HepG2 (cell line): ENCODE data around the gene MMP24OS. TPM values are rescaled to one million over a fixed set of nuclear protein-coding genes. Genes with fewer than 3 reads are reported as not detected.

ENCODE experiments used
- CREB1 ChIP-seq, 2 experiments: fragments of 450-650 bp in 1 of 2; IDR thresholded peaks; 2 replicates each; pipeline ENCODE4 v1.6.1; 2016 to 2017; ENCODE audit warnings: control low read depth in 1 of 2, mild to moderate bottlenecking in 1 of 2, missing compliant biosample characterization in 1 of 2, missing genetic modification characterization in 1 of 2
- KLF16 ChIP-seq, 2 experiments: sonication (generic) in 1 of 2; formaldehyde crosslinking in 1 of 2; IDR thresholded peaks; 2 replicates each; pipeline versions ENCODE4 v1.6.1 to v1.8.0; 2016 to 2023; ENCODE audit warnings: missing genetic modification reagents in 2 of 2, missing compliant biosample characterization in 1 of 2
- MLLT10 ChIP-seq: sonication (generic); formaldehyde crosslinking; IDR thresholded peaks from 2 replicates; pipeline ENCODE4 v1.4.0; 2020; ENCODE audit warnings: missing genetic modification reagents
- NFYB ChIP-seq: sonication (generic); formaldehyde crosslinking; IDR thresholded peaks from 2 replicates; pipeline ENCODE4 v1.4.0; 2020; ENCODE audit warnings: missing genetic modification reagents
- SAFB2 ChIP-seq: sonication (generic); formaldehyde crosslinking; IDR thresholded peaks from 2 replicates; pipeline ENCODE4 v1.5.1; 2020; ENCODE audit warnings: missing genetic modification reagents, low read depth, mild to moderate bottlenecking, borderline replicate concordance
- SMAD3 ChIP-seq: sonication (generic); formaldehyde crosslinking; IDR thresholded peaks from 2 replicates; pipeline ENCODE4 v1.4.0; 2020; ENCODE audit warnings: missing genetic modification reagents
- SMARCE1 ChIP-seq: fragments of 450-650 bp; IDR thresholded peaks from 2 replicates; pipeline ENCODE4 v1.6.1; 2017; ENCODE audit warnings: borderline replicate concordance
- ZNF101 ChIP-seq: sonication (generic); formaldehyde crosslinking; IDR thresholded peaks from 2 replicates; pipeline ENCODE4 v1.4.0; 2020; ENCODE audit warnings: mild to moderate bottlenecking, low read depth, missing genetic modification reagents, borderline replicate concordance
- ZNF350 ChIP-seq: sonication (generic); formaldehyde crosslinking; IDR thresholded peaks from 2 replicates; pipeline ENCODE4 v1.4.0; 2020; ENCODE audit warnings: mild to moderate bottlenecking, low read depth, missing genetic modification reagents, borderline replicate concordance
- ZNF816 ChIP-seq: sonication (generic); formaldehyde crosslinking; IDR thresholded peaks from 2 replicates; pipeline ENCODE4 v1.8.0; 2022; ENCODE audit warnings: missing genetic modification reagents, mild to moderate bottlenecking, borderline replicate concordance
- polyA plus RNA-seq, 8 experiments: library from polyadenylated mRNA; depleted of rRNA in 3 of 8; stranded (reverse) in 7 of 8; unstranded in 1 of 8; fragments of >200 nt; fragmentation: Illumina TruSeq in 4 of 8; extraction: Trizol in 4 of 8; gene quantifications; 2 replicates each; pipeline versions ENCODE4 v1.2.1 to v1.2.3, GENCODE V29; 2011 to 2016; ENCODE audit warnings: low read depth in 4 of 8, missing spikeins in 1 of 8, mixed read lengths in 1 of 8; ENCODE audit not compliant: insufficient read depth in 1 of 8
- total RNA-seq, 5 experiments: library from RNA; depleted of rRNA; stranded (reverse); fragments of >200 nt; fragmentation: Illumina TruSeq; extraction: Trizol; gene quantifications; 2 replicates each; pipeline ENCODE4 v1.2.3, GENCODE V29; 2016; ENCODE audit warnings: low read depth in 1 of 5
- TF ChIP-seq, protein P1 (sequence below): sonication (generic); formaldehyde crosslinking; IDR thresholded peaks from 2 replicates; pipeline ENCODE4 v1.4.0; 2020; ENCODE audit warnings: missing genetic modification reagents, borderline replicate concordance
- TF ChIP-seq, protein P2 (sequence below): sonication (generic); formaldehyde crosslinking; IDR thresholded peaks from 2 replicates; pipeline ENCODE4 v1.4.0; 2020; ENCODE audit warnings: missing genetic modification reagents
- TF ChIP-seq, protein P3 (sequence below): sonication (generic); formaldehyde crosslinking; IDR thresholded peaks from 2 replicates; pipeline ENCODE4 v1.8.0; 2022; ENCODE audit warnings: mild to moderate bottlenecking, missing genetic modification reagents; ENCODE audit not compliant: insufficient replicate concordance
- TF ChIP-seq, protein P4 (sequence below): sonication (generic); formaldehyde crosslinking; IDR thresholded peaks from 2 replicates; pipeline ENCODE4 v1.9.0; 2021; ENCODE audit warnings: mild to moderate bottlenecking, missing genetic modification reagents

The MMP24OS gene
- total and polyA plus RNA-seq, 2 of the 13 experiments (the other 11 are each of a cell fraction or from before 2014, with no cell fraction given): 6.0 to 8.5 TPM

DNA sequence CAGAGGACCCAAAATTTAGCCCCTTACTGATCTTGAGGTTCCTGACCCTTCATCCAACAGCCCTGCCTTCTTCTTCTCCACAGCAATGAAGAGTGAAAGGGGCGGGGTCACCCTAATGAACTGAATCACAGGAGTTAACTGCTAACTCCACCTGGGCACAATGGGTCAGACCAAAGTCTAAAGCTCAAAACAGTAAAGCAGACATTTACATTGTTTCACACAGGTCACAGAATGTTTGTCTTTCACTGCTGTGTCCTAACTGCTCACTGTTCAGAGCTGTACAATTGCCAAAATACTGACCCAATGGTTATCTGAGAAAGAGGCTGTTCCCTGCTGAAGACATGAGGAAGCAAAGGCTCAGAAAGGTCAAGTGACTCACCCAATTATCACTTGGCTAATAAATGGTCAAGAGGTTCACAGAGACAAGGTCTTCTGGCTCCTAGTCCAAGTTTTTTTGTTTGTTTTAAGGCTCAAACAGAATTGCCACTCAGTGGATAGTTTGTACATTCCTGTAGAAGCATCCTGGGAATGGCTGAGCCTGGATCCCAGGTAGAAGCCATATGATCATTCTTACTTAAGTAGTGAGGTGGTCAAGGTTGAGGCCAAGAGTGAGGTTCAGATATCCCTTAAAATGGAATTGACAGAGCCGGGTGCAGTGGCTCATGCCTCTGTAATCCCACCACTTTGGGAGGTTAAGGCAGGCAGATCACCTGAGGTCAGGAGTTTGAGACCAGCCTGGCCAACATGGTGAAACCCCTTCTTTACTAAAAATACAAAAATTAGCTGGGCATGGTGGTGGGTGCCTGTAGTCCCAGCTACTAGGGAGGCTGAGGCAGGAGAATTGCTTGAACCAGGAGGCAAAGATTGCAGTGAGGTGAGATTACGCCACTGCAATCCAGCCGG, 49.4 kb upstream of the MMP24OS start (continued):
- TF ChIP-seq, protein P1, sequence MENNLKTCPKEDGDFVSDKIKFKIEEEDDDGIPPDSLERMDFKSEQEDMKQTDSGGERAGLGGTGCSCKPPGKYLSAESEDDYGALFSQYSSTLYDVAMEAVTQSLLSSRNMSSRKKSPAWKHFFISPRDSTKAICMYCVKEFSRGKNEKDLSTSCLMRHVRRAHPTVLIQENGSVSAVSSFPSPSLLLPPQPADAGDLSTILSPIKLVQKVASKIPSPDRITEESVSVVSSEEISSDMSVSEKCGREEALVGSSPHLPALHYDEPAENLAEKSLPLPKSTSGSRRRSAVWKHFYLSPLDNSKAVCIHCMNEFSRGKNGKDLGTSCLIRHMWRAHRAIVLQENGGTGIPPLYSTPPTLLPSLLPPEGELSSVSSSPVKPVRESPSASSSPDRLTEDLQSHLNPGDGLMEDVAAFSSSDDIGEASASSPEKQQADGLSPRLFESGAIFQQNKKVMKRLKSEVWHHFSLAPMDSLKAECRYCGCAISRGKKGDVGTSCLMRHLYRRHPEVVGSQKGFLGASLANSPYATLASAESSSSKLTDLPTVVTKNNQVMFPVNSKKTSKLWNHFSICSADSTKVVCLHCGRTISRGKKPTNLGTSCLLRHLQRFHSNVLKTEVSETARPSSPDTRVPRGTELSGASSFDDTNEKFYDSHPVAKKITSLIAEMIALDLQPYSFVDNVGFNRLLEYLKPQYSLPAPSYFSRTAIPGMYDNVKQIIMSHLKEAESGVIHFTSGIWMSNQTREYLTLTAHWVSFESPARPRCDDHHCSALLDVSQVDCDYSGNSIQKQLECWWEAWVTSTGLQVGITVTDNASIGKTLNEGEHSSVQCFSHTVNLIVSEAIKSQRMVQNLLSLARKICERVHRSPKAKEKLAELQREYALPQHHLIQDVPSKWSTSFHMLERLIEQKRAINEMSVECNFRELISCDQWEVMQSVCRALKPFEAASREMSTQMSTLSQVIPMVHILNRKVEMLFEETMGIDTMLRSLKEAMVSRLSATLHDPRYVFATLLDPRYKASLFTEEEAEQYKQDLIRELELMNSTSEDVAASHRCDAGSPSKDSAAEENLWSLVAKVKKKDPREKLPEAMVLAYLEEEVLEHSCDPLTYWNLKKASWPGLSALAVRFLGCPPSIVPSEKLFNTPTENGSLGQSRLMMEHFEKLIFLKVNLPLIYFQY (CRISPR knock-in tag): peak; percentile 98
- TF ChIP-seq CREB1 (IDR thresholded peaks at IDR 0.05): peak; percentile 66
- TF ChIP-seq CREB1 (CRISPR knock-in tag; IDR thresholded peaks at IDR 0.05): peak; percentile 92
- TF ChIP-seq, protein P2, sequence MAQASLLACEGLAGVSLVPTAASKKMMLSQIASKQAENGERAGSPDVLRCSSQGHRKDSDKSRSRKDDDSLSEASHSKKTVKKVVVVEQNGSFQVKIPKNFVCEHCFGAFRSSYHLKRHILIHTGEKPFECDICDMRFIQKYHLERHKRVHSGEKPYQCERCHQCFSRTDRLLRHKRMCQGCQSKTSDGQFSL (CRISPR knock-in tag): 0 out of 2 replicates have a peak, but pooled peaks have one; percentile 11
- peak in 1 of 2 experiments; percentile 97; a peak in 2 of 4 replicates for TF ChIP-seq KLF16 (CRISPR knock-in tag; IDR thresholded peaks at IDR 0.05)
- peak; percentile 10; the same call in 1 of the 2 replicates for TF ChIP-seq NFYB (CRISPR knock-in tag)
- TF ChIP-seq SMAD3: peak; percentile 95
- TF ChIP-seq SMARCE1: 0 out of 2 replicates have a peak, but pooled peaks have one; percentile 13
- TF ChIP-seq SAFB2: no peak
- TF ChIP-seq ZNF350 (CRISPR knock-in tag): peak; percentile 63
- TF ChIP-seq ZNF101 (CRISPR knock-in tag): no peak
- TF ChIP-seq, protein P3, sequence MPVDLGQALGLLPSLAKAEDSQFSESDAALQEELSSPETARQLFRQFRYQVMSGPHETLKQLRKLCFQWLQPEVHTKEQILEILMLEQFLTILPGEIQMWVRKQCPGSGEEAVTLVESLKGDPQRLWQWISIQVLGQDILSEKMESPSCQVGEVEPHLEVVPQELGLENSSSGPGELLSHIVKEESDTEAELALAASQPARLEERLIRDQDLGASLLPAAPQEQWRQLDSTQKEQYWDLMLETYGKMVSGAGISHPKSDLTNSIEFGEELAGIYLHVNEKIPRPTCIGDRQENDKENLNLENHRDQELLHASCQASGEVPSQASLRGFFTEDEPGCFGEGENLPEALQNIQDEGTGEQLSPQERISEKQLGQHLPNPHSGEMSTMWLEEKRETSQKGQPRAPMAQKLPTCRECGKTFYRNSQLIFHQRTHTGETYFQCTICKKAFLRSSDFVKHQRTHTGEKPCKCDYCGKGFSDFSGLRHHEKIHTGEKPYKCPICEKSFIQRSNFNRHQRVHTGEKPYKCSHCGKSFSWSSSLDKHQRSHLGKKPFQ (CRISPR knock-in tag): peak; percentile 53
- no peak for TF ChIP-seq MLLT10
- TF ChIP-seq, protein P4, sequence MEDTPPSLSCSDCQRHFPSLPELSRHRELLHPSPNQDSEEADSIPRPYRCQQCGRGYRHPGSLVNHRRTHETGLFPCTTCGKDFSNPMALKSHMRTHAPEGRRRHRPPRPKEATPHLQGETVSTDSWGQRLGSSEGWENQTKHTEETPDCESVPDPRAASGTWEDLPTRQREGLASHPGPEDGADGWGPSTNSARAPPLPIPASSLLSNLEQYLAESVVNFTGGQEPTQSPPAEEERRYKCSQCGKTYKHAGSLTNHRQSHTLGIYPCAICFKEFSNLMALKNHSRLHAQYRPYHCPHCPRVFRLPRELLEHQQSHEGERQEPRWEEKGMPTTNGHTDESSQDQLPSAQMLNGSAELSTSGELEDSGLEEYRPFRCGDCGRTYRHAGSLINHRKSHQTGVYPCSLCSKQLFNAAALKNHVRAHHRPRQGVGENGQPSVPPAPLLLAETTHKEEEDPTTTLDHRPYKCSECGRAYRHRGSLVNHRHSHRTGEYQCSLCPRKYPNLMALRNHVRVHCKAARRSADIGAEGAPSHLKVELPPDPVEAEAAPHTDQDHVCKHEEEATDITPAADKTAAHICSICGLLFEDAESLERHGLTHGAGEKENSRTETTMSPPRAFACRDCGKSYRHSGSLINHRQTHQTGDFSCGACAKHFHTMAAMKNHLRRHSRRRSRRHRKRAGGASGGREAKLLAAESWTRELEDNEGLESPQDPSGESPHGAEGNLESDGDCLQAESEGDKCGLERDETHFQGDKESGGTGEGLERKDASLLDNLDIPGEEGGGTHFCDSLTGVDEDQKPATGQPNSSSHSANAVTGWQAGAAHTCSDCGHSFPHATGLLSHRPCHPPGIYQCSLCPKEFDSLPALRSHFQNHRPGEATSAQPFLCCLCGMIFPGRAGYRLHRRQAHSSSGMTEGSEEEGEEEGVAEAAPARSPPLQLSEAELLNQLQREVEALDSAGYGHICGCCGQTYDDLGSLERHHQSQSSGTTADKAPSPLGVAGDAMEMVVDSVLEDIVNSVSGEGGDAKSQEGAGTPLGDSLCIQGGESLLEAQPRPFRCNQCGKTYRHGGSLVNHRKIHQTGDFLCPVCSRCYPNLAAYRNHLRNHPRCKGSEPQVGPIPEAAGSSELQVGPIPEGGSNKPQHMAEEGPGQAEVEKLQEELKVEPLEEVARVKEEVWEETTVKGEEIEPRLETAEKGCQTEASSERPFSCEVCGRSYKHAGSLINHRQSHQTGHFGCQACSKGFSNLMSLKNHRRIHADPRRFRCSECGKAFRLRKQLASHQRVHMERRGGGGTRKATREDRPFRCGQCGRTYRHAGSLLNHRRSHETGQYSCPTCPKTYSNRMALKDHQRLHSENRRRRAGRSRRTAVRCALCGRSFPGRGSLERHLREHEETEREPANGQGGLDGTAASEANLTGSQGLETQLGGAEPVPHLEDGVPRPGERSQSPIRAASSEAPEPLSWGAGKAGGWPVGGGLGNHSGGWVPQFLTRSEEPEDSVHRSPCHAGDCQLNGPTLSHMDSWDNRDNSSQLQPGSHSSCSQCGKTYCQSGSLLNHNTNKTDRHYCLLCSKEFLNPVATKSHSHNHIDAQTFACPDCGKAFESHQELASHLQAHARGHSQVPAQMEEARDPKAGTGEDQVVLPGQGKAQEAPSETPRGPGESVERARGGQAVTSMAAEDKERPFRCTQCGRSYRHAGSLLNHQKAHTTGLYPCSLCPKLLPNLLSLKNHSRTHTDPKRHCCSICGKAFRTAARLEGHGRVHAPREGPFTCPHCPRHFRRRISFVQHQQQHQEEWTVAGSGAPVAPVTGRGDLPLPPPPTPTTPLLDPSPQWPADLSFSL (CRISPR knock-in tag): no peak; the same call in 1 of the 2 replicates
- peak; percentile 92; the same call in 1 of the 2 replicates for TF ChIP-seq ZNF816 (CRISPR knock-in tag)
